Tibial nerve (tissue), 4 donors: ENCODE data around the gene NEDD4L.

ENCODE experiments used
- EP300 ChIP-seq, 2 donors: sonication (generic); formaldehyde crosslinking; IDR thresholded peaks; one replicate each; pipeline ENCODE4 v1.6.1; 2017; ENCODE audit warnings: antibody characterized with exemption in 2 of 2, mild to moderate bottlenecking in 1 of 2
- TF ChIP-seq, protein P1 (sequence below), 5 experiments: fragments of 200-600 bp in 3 of 5; fragments of 450-650 bp in 2 of 5; sonication (generic) in 3 of 5; IDR thresholded peaks; one replicate each; pipeline ENCODE4 v1.5.1; 2016 to 2019; ENCODE audit warnings: antibody characterized with exemption in 5 of 5, mild to moderate bottlenecking in 3 of 5, moderate library complexity in 2 of 5

DNA sequence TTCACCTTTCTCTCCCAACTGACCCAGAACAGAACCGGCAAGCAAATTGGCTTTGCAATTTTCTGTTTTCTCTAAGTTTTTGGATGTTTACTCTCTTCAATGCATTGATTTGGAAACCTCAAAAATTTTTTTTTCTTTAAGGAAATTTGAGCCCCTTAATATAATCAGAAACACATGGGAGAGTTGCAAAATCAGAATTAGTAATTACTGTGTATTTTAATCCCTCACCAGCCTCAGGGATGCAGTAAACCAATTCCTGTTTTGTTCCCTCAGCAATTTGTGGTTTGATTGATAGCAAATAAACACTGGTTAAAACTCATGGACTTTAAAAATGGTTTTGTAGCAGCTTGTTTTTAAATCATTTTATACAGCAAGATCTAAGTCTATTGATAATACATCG lies 281.5 kb downstream of the NEDD4L start:
- TF ChIP-seq, protein P1, sequence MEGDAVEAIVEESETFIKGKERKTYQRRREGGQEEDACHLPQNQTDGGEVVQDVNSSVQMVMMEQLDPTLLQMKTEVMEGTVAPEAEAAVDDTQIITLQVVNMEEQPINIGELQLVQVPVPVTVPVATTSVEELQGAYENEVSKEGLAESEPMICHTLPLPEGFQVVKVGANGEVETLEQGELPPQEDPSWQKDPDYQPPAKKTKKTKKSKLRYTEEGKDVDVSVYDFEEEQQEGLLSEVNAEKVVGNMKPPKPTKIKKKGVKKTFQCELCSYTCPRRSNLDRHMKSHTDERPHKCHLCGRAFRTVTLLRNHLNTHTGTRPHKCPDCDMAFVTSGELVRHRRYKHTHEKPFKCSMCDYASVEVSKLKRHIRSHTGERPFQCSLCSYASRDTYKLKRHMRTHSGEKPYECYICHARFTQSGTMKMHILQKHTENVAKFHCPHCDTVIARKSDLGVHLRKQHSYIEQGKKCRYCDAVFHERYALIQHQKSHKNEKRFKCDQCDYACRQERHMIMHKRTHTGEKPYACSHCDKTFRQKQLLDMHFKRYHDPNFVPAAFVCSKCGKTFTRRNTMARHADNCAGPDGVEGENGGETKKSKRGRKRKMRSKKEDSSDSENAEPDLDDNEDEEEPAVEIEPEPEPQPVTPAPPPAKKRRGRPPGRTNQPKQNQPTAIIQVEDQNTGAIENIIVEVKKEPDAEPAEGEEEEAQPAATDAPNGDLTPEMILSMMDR (IDR thresholded peaks at IDR 0.05), result no peak
- no peak for TF ChIP-seq EP300 (IDR thresholded peaks at IDR 0.05)
